Choroid plexus epithelial cell (primary cell): Measurements from ENCODE around the gene TRAF5.

Experiments used
- DNase-seq: peaks from one replicate; pipeline ENCODE4 v3.0.0-alpha.2; 2010; ENCODE audit warnings: low read depth
- H3K4me3 ChIP-seq: 2 replicates; pipeline ENCODE4 v1.5.1; 2011; ENCODE audit warnings: low read depth, mild to moderate bottlenecking, control low read depth, low read length, moderate library complexity
- TF ChIP-seq, protein P1 (sequence below): conservative IDR thresholded peaks from 2 replicates; pipeline ENCODE4 v1.5.1; 2011; ENCODE audit warnings: low read depth, mild to moderate bottlenecking, control low read depth, inconsistent platforms, low read length, moderate library complexity

TRAF5 gene

DNA sequence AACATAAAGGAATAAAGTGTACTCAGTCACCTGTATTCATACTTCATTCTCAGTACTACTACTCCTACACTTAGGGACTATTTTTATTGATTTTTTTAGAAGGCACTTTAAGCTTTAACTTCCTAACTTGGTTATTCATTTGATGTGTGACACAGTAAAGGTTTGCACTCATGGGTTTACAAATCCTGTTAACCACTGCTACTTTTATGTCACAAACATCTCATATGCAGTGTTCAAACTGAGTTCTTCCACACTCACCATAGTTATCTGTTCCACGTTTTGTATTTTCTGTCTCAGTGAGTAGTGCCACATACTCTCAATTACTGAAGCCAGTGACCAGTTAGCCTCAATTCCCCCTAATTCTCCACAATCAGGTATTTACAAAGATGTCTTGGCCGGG is 34.2 kb upstream of the TRAF5 start:
- TF ChIP-seq, protein P1, sequence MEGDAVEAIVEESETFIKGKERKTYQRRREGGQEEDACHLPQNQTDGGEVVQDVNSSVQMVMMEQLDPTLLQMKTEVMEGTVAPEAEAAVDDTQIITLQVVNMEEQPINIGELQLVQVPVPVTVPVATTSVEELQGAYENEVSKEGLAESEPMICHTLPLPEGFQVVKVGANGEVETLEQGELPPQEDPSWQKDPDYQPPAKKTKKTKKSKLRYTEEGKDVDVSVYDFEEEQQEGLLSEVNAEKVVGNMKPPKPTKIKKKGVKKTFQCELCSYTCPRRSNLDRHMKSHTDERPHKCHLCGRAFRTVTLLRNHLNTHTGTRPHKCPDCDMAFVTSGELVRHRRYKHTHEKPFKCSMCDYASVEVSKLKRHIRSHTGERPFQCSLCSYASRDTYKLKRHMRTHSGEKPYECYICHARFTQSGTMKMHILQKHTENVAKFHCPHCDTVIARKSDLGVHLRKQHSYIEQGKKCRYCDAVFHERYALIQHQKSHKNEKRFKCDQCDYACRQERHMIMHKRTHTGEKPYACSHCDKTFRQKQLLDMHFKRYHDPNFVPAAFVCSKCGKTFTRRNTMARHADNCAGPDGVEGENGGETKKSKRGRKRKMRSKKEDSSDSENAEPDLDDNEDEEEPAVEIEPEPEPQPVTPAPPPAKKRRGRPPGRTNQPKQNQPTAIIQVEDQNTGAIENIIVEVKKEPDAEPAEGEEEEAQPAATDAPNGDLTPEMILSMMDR: no peak
- no peak overlapping the region for H3K4me3 ChIP-seq
- no peak for DNase-seq

DNA sequence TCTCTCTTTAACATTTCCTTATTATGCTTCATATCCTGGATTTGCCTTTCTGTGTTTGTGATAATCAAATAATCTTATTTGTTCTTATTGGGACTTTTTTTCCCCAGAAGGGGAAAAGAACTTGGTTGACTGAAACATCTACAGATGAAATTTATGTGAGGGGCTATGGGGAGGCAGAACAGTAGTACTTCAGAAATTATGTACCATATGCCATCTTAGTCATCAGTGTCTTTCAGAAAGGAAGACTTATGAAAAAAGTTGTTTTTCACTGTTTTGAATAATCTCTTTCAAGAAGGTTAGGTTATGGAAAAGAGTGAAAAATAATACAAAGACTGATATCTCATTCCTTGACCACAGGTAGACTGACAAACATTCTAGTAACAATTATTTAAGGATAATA is 30.2 kb upstream of the TRAF5 start:
- TF ChIP-seq, protein P1: no peak
- no peak overlapping the region for H3K4me3 ChIP-seq
- no peak for DNase-seq

DNA sequence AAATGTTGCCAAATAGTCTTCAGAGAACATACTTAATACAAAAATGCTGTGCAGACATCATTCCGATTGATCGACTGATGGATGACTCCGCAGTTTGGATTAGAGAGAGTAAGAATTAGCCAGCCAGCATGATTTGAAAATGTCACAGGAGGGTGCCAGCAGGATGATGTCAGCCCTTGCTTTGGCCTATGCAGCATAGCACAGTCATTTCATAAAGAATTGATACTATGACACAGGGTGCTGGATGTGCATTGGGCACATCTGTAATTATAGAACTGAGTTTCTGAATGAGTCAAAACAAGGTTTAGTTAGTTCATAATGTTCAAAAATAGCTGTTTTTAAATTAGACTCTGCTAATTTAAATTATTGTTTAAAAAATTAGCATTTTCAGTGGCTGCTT is 21.6 kb upstream of the TRAF5 start:
- TF ChIP-seq, protein P1: no peak
- peak; percentile 56 for DNase-seq
- H3K4me3 ChIP-seq: no peak overlapping the region

DNA sequence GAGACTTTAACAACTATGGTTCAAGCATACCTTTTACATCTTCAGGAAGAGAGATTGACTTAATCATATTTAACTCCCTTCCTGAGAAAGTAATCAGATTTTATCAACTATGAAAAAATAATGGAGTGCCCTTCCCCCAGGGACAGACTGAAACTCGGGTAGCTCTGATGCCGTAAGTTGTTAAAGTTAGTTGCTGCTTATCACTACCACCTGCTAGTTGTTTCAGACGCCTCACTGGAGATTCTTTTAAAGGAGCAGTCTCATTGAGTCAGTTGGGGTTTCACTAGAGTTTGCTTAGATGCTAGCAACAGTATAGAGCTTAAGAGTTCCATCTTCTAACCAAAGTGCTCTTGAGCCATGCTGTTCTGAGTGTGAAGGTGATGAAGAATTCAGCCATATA is 17.0 kb upstream of the TRAF5 start:
- TF ChIP-seq, protein P1: no peak
- no peak for DNase-seq
- H3K4me3 ChIP-seq: no peak overlapping the region

DNA sequence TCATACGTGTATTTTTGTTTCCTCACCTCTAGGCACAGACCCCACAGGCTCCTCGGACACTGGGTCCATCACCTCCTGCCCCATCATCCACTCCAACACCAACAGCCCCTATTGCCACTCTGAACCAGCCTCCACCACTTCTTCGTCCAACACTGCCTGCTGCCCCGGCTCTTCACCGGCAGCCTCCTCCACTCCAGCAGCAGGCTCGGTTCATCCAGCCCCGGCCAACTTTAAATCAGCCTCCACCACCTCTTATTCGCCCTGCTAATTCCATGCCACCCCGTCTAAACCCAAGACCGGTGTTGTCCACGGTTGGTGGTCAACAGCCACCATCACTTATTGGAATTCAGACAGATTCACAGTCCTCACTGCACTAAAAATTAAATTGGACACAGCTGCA is 13.2 kb upstream of the TRAF5 start:
- no peak overlapping the region for H3K4me3 ChIP-seq
- TF ChIP-seq, protein P1: no peak
- DNase-seq: no peak

DNA sequence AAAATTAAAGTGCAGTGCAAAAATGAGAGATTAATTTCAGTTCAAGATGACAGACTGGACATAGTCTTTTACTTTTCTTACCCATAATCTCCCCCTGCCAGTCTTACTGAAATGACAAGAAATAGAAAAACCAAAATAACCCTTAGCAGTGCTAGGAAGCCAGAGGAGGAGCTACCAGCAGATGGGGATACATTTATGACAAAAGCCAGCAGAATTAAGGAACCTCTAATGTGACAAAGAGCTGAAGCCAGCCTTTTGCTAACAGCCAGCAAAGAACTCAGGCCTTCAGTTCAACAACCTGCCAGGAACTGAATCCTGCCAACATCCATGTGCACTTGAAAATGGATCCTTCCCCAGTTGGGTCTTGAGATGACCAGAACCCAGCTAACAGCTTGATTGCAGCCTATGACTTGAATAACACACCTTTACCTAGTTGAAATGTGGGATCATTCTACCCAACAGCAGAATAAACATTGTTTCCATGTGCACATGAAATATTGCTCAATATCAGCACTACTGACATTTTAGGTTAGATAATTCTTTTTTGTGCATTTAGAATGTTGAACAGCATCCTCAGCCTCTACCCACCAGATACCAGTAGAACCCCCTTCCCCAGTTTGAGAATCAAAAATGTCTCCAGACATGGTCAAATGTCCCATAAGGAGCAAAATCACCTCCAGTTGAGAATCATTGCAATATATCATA is 7.9 kb upstream of the TRAF5 start:
- DNase-seq: no peak
- TF ChIP-seq, protein P1: no peak
- no peak overlapping the region for H3K4me3 ChIP-seq

DNA sequence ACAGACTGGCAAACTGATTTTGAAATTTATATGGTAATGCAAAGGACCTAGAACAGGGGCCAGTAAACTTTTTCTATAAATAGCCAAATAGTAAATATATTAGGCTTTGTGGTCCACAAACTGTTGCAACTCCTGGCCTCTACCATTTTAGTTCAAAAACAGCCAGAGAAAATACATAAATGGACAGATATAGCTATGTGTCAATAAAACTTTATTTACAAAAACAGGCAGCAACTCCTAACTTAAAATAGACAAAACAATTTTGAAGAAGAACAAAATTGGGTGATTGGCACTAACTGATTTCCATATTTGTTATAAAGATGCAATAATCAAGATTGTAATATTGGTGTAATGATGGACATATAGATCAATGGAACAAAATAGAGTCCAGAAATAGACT is 6.7 kb upstream of the TRAF5 start:
- DNase-seq: no peak
- no peak overlapping the region for H3K4me3 ChIP-seq
- TF ChIP-seq, protein P1: no peak
